ENCODE results near the gene ACO1. TPM values are rescaled to one million over a fixed set of nuclear protein-coding genes. Genes with fewer than 3 reads are reported as not detected.
A peak's percentile ranks its signal among the peaks of the same experiment; 100 is the strongest.

ACO1 gene
- total and polyA plus RNA-seq, 9 of the 15 experiments (the other 6 are each of a cell fraction or from before 2014, with no cell fraction given), result 0.96 to 29.7 (median 16.9) TPM

- Histone ChIP-seq H3K36me3 (ENCODE audit: control insufficient read depth, insufficient read depth, low read length) (peaks cover 24% of the 10 kb centered on the region; the same call in 2 of the 3 replicates), H3K9ac (ENCODE audit: insufficient read depth in 1 of 2, low read depth in 2 of 2, low read length in 2 of 2) (no peak overlapping the region), H3K4me3 (no peak overlapping the region), H3K4me1 (replicated peaks in 1 of 2; ENCODE audit: control insufficient read depth in 2 of 2, insufficient read depth in 2 of 2, low read length in 2 of 2) (no peaks in the 10 kb centered on the region), H3K27me3 (ENCODE audit: control insufficient read depth in 2 of 2, insufficient read depth in 2 of 2, low read length in 2 of 2) (no peaks in the 10 kb centered on the region), H4K20me1 (replicated peaks; ENCODE audit: control insufficient read depth, insufficient read depth, low read length) (no peaks in the 10 kb centered on the region), H3K79me2 (ENCODE audit: control insufficient read depth, insufficient read depth, low read length) (no peaks in the 10 kb centered on the region), H3K9me3 (replicated peaks; ENCODE audit: control insufficient read depth, insufficient read depth, low read depth, low read length) (no peaks in the 10 kb centered on the region), H3K4me2 (ENCODE audit: insufficient read depth, low read length) (no peak overlapping the region), H3K27ac (ENCODE audit: extremely low read depth, low read depth, low read length) (no peak overlapping the region), H2AFZ (ENCODE audit: low read depth, low read length) (no peak overlapping the region), H3K9me1 (ENCODE audit: control insufficient read depth, insufficient read depth, low read length) (no peaks in the 10 kb centered on the region)
- DNase-seq (ENCODE audit: extremely low read depth in 1 of 4, low spot score in 3 of 4) (no peak), ATAC-seq (no peak), FAIRE-seq (no peak)
- 86% methylated on average over 2 of the region's 2 CpGs for WGBS (ENCODE audit: insufficient coverage, low coverage, missing lambda C conversion rate)
- ChIA-PET CTCF (ENCODE audit: low intra/inter-chr PET ratio) (no interaction called here), POLR2A (no interaction called here)
- in situ Hi-C loops (cut with MboI), result no loop called here
- TF ChIP-seq CREB1 (IDR thresholded peaks at IDR 0.05), result no peak
- TF ChIP-seq CREB1 (CRISPR knock-in tag; IDR thresholded peaks at IDR 0.05), result no peak
- no peak for TF ChIP-seq DNMT1 (IDR thresholded peaks at IDR 0.05)
- intact Hi-C loops (cut with micrococcal nuclease), result no loop called here
- no TSS peak for BruUV-seq (replicated peaks)
These were observed 21.1 kb downstream of the ACO1 start for GRCh38 chr9:32405506-32405905.

- Histone ChIP-seq H3K4me1 (replicated peaks in 1 of 2; ENCODE audit: control insufficient read depth in 2 of 2, insufficient read depth in 2 of 2, low read length in 2 of 2) (no peaks in the 10 kb centered on the region), H3K9me3 (replicated peaks; ENCODE audit: control insufficient read depth, insufficient read depth, low read depth, low read length) (no peaks in the 10 kb centered on the region), H3K79me2 (ENCODE audit: control insufficient read depth, insufficient read depth, low read length) (no peaks in the 10 kb centered on the region), H2AFZ (ENCODE audit: low read depth, low read length) (no peak overlapping the region), H3K9ac (ENCODE audit: insufficient read depth in 1 of 2, low read depth in 2 of 2, low read length in 2 of 2) (no peak overlapping the region), H4K20me1 (replicated peaks; ENCODE audit: control insufficient read depth, insufficient read depth, low read length) (no peaks in the 10 kb centered on the region), H3K27me3 (ENCODE audit: control insufficient read depth in 2 of 2, insufficient read depth in 2 of 2, low read length in 2 of 2) (no peaks in the 10 kb centered on the region), H3K36me3 (ENCODE audit: control insufficient read depth, insufficient read depth, low read length) (peaks cover 24% of the 10 kb centered on the region; the same call in 2 of the 3 replicates), H3K4me3 (no peak overlapping the region), H3K9me1 (ENCODE audit: control insufficient read depth, insufficient read depth, low read length) (no peaks in the 10 kb centered on the region), H3K27ac (ENCODE audit: extremely low read depth, low read depth, low read length) (no peak overlapping the region), H3K4me2 (ENCODE audit: insufficient read depth, low read length) (no peak overlapping the region)
- WGBS (ENCODE audit: insufficient coverage, low coverage, missing lambda C conversion rate), result 100% methylated on average over 2 of the region's 3 CpGs
- TF ChIP-seq SP2 (IDR thresholded peaks at IDR 0.05; ENCODE audit: extremely low read depth, low read depth, low read length, poor library complexity, severe bottlenecking), result no peak
- no peak for TF ChIP-seq LEF1 (IDR thresholded peaks at IDR 0.05)
- TF ChIP-seq ELF4 (CRISPR knock-in tag; IDR thresholded peaks at IDR 0.05), result no peak
- TF ChIP-seq SMAD1 (IDR thresholded peaks at IDR 0.05; ENCODE audit: low read depth, low read length, partially characterized antibody), result no peak
- no peak for TF ChIP-seq CBX5 (IDR thresholded peaks at IDR 0.05; ENCODE audit: borderline replicate concordance, low read depth)
- TF ChIP-seq PHB2 (IDR thresholded peaks at IDR 0.05; ENCODE audit: low read depth), result no peak
- TF ChIP-seq ZNF507 (tag; conservative IDR thresholded peaks at IDR 0.05), result peak; percentile 96
- no peak for TF ChIP-seq NR2C1 (IDR thresholded peaks at IDR 0.05)
- no peak for TF ChIP-seq NR2C1 (tag; IDR thresholded peaks at IDR 0.05)
- CTCF ChIA-PET (ENCODE audit: low intra/inter-chr PET ratio), result no interaction called here
- in situ Hi-C loops (cut with MboI) (no loop called here), intact Hi-C loops (cut with micrococcal nuclease) (no loop called here)
- POLR2A ChIA-PET, result no interaction called here
- DNase-seq (ENCODE audit: extremely low read depth in 1 of 4, low spot score in 3 of 4) (no peak), FAIRE-seq (no peak), ATAC-seq (no peak)
- BruUV-seq (replicated peaks), result no TSS peak
These were observed 21.6 kb downstream of the ACO1 start for GRCh38 chr9:32406046-32406445.

All from K562 (cell line).